GM21447 (cell line): Measurements from ENCODE around the gene RCBTB1.
"Not testable (repeated sequence)": the region's sequence is repeated elsewhere in the genome, so short reads cannot be mapped to it uniquely, and the experiment has no call there.

ENCODE experiments used
- ATAC-seq: cut with Tn5 transposase; IDR thresholded peaks from one replicate; pipeline ENCODE4 v1.9.1; 2021; ENCODE audit not compliant: unreplicated experiment

Gene RCBTB1

DNA sequence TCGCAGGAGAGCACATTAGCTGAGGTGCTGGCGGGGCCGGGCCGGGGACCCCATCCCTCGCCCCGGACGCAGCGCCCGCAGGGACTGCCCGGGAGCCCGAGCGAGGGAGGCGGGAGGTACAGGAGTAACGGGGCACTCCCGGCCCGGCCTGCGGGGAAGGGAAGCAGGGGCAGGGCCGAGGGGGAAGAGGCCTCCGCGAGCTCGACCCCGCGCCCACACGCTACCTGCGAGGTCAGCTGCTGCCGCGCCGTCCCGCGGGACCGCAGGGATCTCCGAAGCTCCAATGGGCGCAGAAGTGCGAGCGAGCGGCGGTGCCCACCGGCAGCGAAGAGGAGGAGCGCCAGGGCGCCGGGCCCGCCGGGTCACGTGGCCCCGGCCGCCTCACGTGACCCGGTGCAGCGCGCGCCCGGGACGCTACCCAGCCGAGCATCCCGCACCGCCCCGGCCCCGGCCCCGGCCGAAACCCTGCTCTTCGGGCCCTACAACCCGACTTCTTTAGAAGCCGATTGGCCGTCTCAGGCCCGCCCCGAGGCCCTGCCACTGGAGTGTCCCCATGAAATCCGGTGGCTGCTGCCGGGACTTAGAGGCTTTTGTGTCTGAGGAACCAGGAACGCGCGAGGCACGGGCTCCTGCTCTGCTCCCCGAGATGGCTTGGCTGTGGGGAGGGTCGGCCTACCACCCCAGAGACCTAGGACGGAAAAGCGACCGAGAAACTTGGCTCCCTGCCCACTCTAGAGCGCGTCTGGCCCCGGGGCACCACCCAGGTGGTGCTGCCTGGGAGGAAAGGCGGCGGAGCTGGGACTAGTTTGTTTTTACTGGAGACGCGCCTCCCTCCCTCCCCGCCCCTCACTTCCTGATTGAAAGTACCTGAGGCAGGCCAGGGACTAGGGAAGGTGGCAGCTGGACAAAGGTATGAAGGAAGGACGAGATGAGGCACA is at the start of gene RCBTB1:
Gene RCBTB1 (minus strand): TSS at position 339 of the 938 bp plus-strand sequence. CDS start 18,279 bp downstream, outside the sequence.
- peak; percentile 86 for ATAC-seq

- ATAC-seq, result no peak
Measured at GRCh38 chr13:49633710-49634109, 48.4 kb upstream of the RCBTB1 start.

- no peak for ATAC-seq
Measured at GRCh38 chr13:49632156-49632555, 46.8 kb upstream of the RCBTB1 start.

DNA sequence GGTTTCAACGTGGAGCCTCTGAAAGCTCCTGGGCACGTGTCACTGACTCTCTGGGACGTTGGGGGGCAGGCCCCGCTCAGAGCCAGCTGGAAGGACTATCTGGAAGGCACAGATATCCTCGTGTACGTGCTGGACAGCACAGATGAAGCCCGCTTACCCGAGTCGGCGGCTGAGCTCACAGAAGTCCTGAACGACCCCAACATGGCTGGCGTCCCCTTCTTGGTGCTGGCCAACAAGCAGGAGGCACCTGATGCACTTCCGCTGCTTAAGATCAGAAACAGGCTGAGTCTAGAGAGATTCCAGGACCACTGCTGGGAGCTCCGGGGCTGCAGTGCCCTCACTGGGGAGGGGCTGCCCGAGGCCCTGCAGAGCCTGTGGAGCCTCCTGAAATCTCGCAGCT is 45.2 kb upstream of the RCBTB1 start:
- ATAC-seq, result no peak

- no peak for ATAC-seq
Measured at GRCh38 chr13:49629947-49630346, 44.6 kb upstream of the RCBTB1 start.

DNA sequence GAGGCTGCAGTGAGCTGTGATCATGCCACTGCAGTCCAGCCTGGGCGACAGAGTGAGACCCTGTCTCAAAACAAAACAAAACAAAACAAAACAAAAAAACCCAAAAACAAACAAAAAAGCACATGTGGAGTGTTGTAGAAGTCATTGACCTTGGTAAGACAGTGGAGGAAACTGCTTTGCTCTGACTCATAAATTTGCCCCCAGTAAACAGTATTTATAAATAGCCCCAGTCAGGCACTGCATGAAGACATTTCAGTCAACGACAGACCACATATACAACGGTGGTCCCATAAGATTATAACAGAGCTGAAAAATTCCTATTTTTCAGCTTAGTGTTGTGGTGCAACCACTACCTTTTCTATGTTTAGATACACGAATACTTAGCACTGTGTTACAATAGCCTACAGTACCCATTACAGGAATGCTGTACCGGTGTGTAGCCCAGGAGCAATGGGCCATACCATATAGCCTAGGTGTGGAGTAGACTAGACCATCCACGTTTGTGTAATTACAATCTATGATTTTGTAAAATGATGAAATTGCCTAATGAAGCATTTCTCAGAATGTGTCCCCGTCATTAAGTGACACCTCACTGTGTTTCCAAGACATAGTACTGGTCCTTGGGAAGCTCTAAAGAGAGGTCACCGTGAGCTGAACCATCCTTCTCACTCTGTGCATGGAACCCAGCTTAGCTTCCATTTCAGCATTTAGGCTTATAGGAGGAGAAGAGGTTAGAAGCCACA is 44.0 kb upstream of the RCBTB1 start:
- no peak for ATAC-seq

GRCh38 chr13:49627831-49628652 is 42.7 kb upstream of the RCBTB1 start, which contains the start of gene ARL11:
ARL11 (plus strand) TSS chr13:49628507; CDS start chr13:49630448, 1,941 bp downstream.
- ATAC-seq, result peak; percentile 98

DNA sequence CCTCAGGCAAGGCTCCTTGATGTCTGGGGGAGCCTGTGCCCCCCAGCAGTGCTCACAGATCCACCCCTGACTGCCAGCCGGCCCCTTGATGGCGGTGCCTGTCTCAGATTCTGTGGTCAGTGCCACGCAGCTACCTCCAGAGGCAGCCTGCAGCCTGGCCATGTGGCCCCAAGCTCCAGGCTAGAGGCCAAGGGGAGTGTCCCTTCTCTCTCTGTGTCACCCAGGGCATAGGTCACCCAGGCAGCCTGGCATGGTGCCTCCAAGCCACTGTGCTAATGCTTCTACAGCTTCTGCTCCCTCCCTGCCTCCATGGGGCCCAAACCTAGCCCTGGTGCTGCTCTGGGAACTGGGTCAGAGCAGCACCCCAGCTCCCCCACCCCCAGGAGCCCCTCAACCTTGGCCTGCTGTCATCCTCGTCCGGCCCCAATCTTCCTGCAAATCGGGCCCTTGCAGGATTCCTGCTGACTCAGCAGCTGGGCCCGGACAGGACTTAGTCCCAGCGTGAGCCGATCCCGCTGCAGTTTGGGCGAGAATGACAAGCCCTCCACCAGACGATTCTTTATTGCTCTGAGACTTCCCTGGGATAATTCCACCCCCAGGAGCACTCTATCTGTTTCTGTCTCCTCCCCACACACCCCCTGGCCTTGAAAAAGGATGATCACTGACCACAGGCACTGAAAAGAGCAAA is 40.2 kb upstream of the RCBTB1 start:
- no peak for ATAC-seq

DNA sequence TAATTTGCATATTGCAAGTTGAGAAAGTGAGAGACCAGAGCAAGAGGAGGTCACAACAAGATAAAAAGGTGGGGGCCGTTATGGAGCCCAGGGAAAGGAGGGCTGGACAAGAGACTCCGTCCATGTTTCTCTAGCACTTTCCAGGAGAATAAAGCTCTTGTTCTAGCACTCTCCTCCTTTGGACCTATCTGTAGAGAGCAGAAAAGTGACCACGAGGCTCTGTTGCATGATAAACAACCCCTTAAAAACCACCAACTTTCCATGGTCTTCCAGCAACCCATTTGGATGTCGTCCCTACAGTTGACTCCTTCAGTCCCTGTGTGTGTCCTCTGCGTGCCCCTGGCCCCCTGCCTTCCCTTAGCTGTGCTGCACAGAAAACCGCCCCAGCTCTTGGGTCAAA is 38.9 kb upstream of the RCBTB1 start:
- no peak for ATAC-seq

DNA sequence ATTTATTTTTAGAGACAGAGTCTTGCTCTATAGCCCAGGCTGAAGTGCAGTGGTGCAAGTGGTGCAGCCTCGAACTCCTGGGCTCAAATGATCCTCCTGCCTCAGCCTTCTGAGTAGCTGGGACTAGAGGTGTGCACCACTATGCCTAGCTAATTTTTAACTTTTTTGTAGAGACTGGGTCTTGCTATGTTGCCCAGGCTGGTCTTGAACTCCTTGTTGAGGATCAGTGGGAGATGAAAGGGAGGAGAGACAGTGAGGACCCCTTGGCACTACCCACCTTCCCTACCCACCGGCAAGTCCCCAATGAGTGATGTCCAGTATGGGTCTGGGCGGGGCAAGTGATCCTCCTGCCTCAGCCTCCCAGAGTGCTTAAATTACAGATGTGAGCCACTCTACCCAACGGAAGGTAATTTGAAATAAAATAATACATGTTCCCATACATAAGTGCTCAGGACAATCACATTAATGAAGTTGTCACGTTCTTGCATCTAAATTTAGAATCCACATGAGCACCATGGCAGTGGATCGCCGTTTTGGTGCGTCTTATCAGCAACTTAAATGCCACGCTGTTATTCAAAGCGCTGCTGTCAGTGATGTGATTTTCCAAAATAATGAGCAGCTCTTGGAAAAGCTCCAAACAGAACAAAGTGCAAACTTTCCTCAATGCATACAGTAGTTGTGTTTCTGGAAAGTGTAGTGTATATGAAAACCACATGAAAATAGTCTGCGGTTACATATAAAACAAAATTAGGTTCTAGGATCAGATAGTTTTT is 37.0 kb upstream of the RCBTB1 start:
- ATAC-seq, result no peak

DNA sequence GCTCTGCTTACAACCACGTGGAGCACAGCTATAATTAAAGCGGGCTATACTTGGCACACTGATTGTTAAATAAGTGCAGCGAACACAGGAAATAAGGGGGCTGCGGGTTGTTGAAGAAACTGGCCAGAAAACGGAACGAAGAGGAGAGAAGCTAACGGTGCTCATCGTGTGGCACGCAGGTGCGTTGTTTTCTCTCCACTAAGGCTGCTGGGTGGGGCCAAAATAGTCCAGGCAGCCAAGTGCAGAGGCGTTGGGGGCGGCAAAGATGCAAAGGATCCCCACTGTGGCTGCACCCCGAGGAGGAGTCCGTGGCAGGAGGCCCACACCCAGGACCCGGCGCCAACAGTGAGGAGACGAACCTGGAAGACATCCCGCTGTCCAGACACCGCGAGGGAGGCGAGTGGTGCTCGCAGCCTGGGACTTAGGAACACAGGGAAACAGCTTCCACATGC is 34.8 kb upstream of the RCBTB1 start:
- ATAC-seq, result peak; percentile 71

- no peak for ATAC-seq
Measured at GRCh38 chr13:49616676-49617065, 31.3 kb upstream of the RCBTB1 start.

- ATAC-seq, result no peak
Measured at GRCh38 chr13:49615836-49616675, 30.7 kb upstream of the RCBTB1 start.

- not testable (repeated sequence) for ATAC-seq
Measured at GRCh38 chr13:49612042-49612441, 26.7 kb upstream of the RCBTB1 start.

DNA sequence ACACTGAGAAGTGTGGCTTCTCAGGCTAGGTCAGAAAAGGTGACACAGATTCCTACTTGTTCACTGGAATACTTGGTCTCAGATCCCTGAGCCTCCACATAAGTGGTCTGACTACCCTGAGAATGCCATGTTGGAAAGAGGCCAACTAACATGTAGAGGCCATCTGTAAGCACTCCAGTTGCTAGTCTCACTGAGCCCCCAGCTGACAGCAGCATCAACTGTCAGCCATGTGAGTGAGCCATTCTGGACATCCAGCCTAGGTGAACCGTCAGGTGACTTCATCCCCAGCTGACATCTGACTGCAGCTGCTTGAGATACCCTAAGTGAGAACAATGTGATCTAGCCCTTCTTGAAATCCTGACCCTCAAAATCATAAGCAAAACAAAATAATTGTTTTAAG is 24.8 kb upstream of the RCBTB1 start:
- ATAC-seq, result no peak

DNA sequence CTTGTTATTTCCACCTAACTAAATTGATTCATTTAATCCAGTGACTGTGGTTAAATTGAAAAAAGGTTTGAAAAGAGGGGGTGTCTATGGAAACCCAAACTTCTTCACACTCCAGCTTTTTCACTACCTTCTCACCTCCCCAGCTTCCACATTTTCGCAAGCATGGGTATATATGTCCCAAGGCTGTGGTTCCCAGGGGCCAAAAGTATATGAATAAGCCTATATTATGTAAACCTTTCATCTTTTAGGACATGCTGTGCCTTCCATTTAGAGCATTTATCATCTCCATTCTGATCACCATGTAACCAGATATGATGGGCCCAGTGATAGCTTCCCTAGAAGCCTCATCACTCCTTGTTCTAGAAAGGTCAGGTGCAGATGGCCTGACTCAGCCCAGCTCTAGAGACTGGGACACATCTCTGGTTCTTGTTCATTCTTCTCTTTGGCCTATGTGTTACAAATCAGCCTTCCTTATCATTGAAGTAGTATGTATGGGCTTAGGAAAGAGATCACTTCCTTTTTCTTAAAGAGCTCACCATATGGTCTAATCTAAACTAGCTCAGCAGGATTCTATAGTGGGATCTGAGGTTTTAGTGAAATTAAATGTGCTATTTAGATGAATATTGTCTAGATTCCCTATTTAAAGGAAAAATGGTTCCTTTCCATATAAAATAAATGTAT is 23.4 kb upstream of the RCBTB1 start:
- no peak for ATAC-seq

GRCh38 chr13:49607761-49608160 is 22.4 kb upstream of the RCBTB1 start:
- no peak for ATAC-seq
